Measurements from ENCODE around the gene PRR35.

Gene PRR35

DNA sequence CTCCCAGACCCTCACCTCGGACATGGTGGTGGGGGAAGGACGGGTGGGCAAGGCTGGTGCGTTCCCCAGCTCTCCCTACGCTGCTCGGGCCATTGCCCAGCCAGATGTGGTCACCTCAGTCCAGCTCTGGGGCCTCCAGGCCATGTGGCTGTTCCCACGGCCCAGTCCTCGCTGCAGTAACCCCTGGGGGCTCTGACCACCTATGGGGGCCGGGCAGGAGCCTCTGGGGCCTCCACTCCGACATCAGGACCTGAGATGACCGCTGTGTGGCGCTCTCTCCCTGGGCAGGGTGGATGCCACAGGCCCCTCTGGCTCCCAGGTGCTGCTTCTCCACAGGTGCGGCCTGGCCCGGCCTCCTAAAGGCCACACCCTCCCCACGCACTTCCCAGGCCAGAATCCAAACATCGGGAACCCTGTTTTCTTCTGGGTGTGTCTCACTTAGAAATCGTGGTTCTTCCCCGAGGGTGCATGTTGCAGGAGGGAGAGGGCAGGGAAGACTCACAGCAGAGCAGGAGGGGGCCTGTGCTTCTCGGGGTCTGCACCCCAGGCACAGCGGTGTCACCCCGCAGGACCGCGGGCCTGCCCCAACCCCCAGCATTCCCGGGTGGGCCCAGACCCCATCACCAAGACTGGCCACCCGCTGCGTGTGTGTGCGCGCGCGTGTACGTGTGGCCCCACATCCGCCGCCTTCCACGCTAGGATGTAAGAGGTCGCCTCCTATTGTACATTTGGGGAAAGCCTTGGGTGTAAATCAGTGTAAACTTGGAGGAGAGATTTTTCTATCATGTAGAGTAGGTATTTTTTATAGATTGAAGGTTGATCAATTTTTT is 38.6 kb upstream of the PRR35 start:
- Histone ChIP-seq H3K36me3 (ENCODE audit: insufficient read depth, low read length) (0 out of 2 replicates have a peak, but pooled peaks cover 4% of the 10 kb centered on the region), H3K79me2 (ENCODE audit: control insufficient read depth, insufficient read depth, low read length, unreplicated experiment) (peaks cover 17% of the 10 kb centered on the region), H2AFZ (ENCODE audit: low read length, unreplicated experiment) (no peak overlapping the region), H3K4me3 (ENCODE audit: low read depth, low read length) (no peak overlapping the region), H3K27me3 (ENCODE audit: insufficient read depth, low read length) (no peaks in the 10 kb centered on the region), H3K27ac (ENCODE audit: low read depth, low read length) (no peak overlapping the region), H3K4me1 (ENCODE audit: control insufficient read depth, insufficient read depth, low read length, unreplicated experiment) (peaks cover 23% of the 10 kb centered on the region)

DNA sequence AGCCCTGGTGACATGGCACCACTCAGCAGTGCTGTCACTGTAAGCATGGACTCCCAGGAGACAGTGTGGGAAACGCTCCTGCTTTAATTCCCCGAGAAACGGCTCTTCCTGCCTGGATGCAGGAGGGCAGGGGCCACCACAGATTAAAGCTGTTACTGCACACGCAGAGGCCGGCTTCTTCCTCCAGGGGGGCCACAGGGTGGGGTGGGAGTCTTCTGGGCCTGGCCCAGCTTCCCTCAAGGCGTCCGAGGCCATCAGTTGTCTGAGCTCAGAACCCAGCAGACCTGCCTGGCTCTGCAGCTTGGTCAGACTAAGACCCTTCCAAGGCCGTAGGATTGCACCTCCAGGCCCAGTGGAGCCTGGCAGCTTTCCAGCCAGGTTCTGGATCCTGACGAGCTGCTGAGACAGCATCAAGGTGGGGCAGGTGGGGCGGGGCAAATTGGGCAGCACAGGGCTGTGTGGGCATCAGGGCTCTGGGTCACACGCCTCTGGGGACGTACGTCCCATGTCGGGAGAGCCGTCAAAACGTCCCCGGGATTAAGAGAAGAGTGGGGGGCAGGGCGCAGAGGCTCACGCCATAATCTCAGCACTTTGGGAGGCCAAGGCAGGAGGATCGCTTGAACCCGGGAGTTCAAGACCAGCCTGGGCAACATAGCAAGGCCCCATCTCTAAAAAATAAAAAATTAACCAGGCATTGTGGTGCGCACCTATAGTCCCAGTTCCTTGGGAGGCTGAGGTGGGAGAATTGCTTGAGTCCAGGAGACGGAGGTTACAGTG is 37.7 kb upstream of the PRR35 start:
- H3K36me3 ChIP-seq (ENCODE audit: insufficient read depth, low read length) = 0 out of 2 replicates have a peak, but pooled peaks cover 4% of the 10 kb centered on the region
- H2AFZ ChIP-seq (ENCODE audit: low read length, unreplicated experiment) = no peak overlapping the region
- H3K79me2 ChIP-seq (ENCODE audit: control insufficient read depth, insufficient read depth, low read length, unreplicated experiment) = peaks cover 20% of the 10 kb centered on the region

DNA sequence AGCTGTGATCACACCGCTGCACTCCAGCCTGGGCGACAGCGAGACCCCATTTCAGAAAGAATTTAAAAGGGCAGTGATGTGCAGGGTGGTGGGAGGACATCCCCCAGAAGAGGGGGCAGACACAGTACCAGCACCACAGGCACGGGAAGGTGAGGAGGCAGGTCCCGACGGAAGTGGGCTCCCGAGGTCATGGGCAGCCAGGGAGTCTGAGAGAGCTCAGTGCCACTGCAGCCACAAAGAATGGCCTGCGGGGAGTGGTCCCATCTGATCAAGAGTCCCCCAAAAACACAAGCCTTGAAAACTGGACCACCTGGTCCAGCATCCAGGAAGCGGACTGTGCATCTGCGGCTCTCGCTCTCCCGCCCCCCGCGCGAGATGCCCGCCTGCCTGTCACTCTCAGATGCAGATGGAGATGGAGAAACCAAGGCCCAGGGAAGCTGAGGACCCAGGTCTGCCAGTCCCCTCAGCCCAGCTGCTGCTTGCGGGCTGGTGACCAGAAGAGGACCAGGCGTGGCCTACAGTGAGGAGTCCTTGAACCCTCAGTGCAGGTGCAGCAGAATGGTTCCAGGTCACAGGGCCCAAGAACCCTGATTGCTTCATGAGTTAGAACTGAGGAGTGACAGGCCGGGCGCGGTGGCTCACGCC is 37.0 kb upstream of the PRR35 start:
- H3K79me2 ChIP-seq (ENCODE audit: control insufficient read depth, insufficient read depth, low read length, unreplicated experiment) = peaks cover 21% of the 10 kb centered on the region
- no peak overlapping the region for H2AFZ ChIP-seq (ENCODE audit: low read length, unreplicated experiment)
- peaks cover 23% of the 10 kb centered on the region for H3K4me1 ChIP-seq (ENCODE audit: control insufficient read depth, insufficient read depth, low read length, unreplicated experiment)
- no peak overlapping the region for H3K27ac ChIP-seq (ENCODE audit: low read depth, low read length)
- 0 out of 2 replicates have a peak, but pooled peaks cover 4% of the 10 kb centered on the region for H3K36me3 ChIP-seq (ENCODE audit: insufficient read depth, low read length)
- no peak overlapping the region for H3K4me3 ChIP-seq (ENCODE audit: low read depth, low read length)
- H3K27me3 ChIP-seq (ENCODE audit: insufficient read depth, low read length) = no peaks in the 10 kb centered on the region

More for the DNA sequence above, 37.7 kb upstream of the PRR35 start:
- no peak overlapping the region for H3K4me3 ChIP-seq (ENCODE audit: low read depth, low read length)
- H3K27ac ChIP-seq (ENCODE audit: low read depth, low read length) = no peak overlapping the region
- H3K4me1 ChIP-seq (ENCODE audit: control insufficient read depth, insufficient read depth, low read length, unreplicated experiment) = peaks cover 23% of the 10 kb centered on the region
- H3K27me3 ChIP-seq (ENCODE audit: insufficient read depth, low read length) = no peaks in the 10 kb centered on the region

DNA sequence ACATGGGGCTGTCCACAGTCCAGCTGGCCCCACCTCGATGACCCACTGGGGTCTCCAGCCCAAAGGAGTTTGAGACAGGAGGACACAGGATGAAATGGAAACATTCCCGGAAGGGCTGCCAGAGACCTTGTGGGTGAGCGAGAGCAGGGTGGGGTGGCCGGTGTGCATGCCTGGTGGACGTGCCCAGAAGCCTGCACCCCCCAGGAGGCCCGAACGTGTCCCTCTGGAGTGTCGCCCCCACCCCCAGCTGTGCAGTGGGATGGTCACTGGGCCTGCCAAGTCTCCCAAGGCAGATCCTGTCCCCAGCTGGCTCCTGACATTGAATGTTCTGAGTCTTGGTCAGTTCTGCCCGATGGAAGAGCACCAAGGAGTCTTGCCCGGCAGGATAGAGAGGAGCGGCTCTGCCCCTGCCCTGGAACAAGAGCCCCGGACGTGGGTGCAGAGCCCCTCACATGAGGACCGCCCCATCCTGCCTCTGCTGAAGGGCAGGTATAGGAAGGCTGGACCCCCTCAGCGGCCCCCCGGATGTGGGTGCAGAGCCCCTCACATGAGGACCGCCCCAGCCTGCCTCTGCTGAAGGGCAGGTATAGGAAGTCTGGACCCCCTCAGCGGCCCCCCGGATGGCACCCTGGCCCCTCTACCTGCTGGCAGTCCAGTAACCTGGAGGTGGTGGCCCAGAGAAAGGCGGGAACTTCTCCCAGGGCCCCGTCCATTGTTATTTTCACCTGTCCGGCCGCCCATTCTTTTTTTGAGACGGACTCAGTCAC is 35.7 kb upstream of the PRR35 start:
- Histone ChIP-seq H2AFZ (ENCODE audit: low read length, unreplicated experiment) (no peak overlapping the region), H3K27ac (ENCODE audit: low read depth, low read length) (no peak overlapping the region), H3K36me3 (ENCODE audit: insufficient read depth, low read length) (0 out of 2 replicates have a peak, but pooled peaks cover 2% of the 10 kb centered on the region), H3K4me3 (ENCODE audit: low read depth, low read length) (no peak overlapping the region), H3K79me2 (ENCODE audit: control insufficient read depth, insufficient read depth, low read length, unreplicated experiment) (peaks cover 34% of the 10 kb centered on the region), H3K27me3 (ENCODE audit: insufficient read depth, low read length) (no peaks in the 10 kb centered on the region), H3K4me1 (ENCODE audit: control insufficient read depth, insufficient read depth, low read length, unreplicated experiment) (peaks cover 29% of the 10 kb centered on the region)

DNA sequence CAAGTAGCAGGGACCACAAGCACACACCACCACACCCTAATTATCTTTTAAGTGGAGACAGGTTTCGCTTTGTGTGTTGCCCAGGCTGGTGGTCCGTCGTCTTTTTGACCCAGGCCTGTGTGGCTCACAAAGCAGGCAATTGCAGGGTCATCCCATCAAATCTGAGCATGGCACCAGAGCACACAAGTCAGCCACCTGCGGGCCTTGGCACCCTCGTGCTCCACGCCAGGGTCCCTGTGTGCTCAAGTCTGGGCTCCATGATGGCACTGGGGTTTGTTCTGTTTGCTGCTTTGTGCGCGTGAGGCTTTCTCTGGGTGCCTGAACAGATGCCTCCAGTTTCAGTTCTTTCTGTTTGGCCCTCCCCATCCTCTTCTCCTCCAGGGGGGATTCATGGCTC is 35.1 kb upstream of the PRR35 start:
- no peaks in the 10 kb centered on the region for H3K27me3 ChIP-seq (ENCODE audit: insufficient read depth, low read length)
- H3K79me2 ChIP-seq (ENCODE audit: control insufficient read depth, insufficient read depth, low read length, unreplicated experiment) = peaks cover 40% of the 10 kb centered on the region
- H2AFZ ChIP-seq (ENCODE audit: low read length, unreplicated experiment) = no peak overlapping the region
- H3K36me3 ChIP-seq (ENCODE audit: insufficient read depth, low read length) = no peaks in the 10 kb centered on the region
- H3K4me1 ChIP-seq (ENCODE audit: control insufficient read depth, insufficient read depth, low read length, unreplicated experiment) = peaks cover 35% of the 10 kb centered on the region
- H3K4me3 ChIP-seq (ENCODE audit: low read depth, low read length) = peak overlapping the region; percentile 46
- H3K27ac ChIP-seq (ENCODE audit: low read depth, low read length) = peak overlapping the region; percentile 70

DNA sequence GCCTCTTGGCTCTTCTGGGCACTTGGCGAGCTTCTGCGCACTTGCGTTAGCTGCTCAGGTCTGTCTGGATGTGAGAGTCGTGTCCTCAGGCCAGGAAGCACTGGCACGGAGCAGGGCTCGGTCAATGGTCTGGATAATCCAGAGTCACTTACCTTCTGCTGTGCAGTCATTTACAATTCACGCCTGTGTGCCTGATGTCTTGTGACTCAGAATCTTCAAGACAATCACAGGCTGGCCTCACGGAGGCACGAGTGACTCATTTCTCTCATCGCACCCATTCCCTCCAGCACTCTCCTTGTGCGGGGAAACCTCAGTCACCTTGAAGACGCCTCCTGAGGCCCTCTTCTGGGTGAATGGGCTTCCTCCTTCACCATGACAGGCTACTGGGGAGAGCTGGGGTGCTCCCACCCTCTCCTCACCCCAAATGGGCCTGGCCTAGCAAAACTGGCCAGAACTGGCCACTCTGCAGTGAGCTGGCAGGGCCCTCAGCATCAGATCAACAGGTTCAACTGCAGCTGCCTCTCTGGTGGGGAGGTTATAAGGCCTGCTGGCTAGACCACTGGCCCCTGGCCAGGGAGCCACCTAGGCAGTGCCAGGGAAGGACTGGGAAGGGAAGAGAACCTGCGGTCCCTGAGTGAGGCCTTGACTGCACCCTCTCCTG is 34.5 kb upstream of the PRR35 start:
- Histone ChIP-seq H3K27ac (ENCODE audit: low read depth, low read length) (peak overlapping the region; percentile 70), H3K27me3 (ENCODE audit: insufficient read depth, low read length) (no peaks in the 10 kb centered on the region), H3K4me1 (ENCODE audit: control insufficient read depth, insufficient read depth, low read length, unreplicated experiment) (peaks cover 39% of the 10 kb centered on the region), H3K36me3 (ENCODE audit: insufficient read depth, low read length) (no peaks in the 10 kb centered on the region), H2AFZ (ENCODE audit: low read length, unreplicated experiment) (no peak overlapping the region), H3K4me3 (ENCODE audit: low read depth, low read length) (peak overlapping the region; percentile 83), H3K79me2 (ENCODE audit: control insufficient read depth, insufficient read depth, low read length, unreplicated experiment) (peaks cover 46% of the 10 kb centered on the region)

DNA sequence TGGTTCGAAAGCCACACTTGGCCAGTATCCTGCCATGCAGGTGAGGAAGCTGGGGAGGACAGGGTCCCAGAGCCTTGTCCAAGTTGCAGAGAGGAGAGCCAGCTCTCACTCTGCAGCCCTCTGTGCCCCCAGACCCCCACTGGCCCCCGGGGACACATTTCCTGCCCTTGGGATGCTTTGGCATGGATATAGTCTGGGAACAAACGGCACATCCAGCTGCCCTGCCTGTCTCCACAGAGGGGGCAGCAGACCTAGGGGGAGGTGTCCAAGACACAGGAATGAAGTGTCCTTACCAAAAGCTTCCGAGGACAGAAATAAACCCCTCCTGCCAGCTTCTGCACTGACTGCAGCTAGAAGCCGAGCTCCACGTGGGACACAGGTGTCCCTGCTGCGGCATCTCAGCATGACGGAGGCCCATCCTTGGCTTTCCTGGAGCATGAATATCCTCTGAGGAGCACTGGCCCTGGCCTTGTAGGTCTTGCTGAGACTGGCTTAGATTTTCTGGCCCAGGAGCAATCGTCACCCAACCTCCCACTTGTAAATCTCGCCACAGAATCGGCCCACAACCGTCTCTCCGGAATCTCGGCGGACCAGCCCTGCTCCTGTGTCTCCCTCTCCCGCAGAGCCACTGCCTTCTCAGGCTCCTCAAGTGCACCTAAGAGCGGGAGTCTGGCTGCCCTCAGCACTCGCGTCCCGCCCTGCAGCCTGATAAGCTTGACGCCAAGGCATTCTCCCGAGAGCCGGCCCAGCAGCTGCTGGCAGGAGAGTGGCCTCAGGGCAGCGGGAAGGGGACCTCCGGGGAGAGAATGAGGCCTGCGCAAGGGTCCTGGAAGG is 33.8 kb upstream of the PRR35 start:
- Histone ChIP-seq H3K4me3 (ENCODE audit: low read depth, low read length) (peak overlapping the region; percentile 83), H3K36me3 (ENCODE audit: insufficient read depth, low read length) (no peaks in the 10 kb centered on the region), H3K79me2 (ENCODE audit: control insufficient read depth, insufficient read depth, low read length, unreplicated experiment) (peaks cover 53% of the 10 kb centered on the region), H2AFZ (ENCODE audit: low read length, unreplicated experiment) (no peak overlapping the region), H3K4me1 (ENCODE audit: control insufficient read depth, insufficient read depth, low read length, unreplicated experiment) (peaks cover 39% of the 10 kb centered on the region), H3K27ac (ENCODE audit: low read depth, low read length) (peak overlapping the region; percentile 91), H3K27me3 (ENCODE audit: insufficient read depth, low read length) (no peaks in the 10 kb centered on the region)

DNA sequence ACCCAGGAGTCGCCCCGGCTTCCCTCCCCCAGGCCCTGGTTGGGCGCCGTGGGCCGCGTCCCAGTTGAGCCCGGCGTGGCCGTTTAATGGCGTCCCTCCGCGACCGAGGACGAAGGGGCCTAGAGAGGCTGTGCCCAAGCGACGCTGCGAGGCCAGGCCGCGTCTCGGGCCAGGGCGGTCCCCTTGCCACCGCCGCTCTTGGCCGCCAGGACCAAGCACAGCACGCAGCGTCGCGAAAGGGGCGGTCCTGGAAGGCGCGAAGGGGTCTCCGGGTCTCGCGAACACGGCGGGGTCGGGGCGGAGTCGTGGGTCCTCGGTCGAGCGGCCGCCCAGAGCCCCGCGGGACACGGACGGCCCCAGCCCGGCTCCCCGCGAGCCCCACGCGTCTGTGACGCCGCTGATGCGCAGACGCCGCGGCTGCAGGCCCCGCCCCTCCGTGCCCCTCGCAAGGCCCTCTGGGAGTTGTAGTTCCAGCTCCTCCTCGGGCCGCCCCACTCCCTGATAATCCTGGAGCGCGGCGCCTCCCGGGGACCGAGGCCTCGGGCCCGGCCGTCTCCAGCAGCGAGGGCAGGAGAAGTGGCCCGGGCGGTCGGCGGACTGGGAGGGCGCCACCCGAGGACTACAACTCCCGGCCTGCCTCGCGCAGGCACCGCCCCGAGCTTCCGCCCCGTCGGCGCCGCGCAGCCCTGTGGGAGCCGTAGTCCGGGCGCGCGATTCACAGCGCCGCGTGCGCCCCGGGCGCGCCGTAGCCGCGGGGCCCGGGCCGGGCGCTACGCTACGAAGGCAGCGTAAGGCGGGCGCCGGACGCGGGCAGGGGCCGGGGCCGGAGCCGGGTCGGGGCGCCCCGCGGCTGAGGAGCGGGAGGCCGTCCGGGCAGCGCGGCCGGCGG is 32.9 kb upstream of the PRR35 start, which contains the start of gene CAPN15:
Gene CAPN15, plus strand, starts transcription at position 698 of the 889 bp plus-strand sequence. CDS start 19,127 bp downstream, outside the sequence.
- Histone ChIP-seq H3K4me1 (ENCODE audit: control insufficient read depth, insufficient read depth, low read length, unreplicated experiment) (peaks cover 39% of the 10 kb centered on the region), H3K36me3 (ENCODE audit: insufficient read depth, low read length) (no peaks in the 10 kb centered on the region)

More for the DNA sequence above, 32.9 kb upstream of the PRR35 start, which contains the start of gene CAPN15:
- H2AFZ ChIP-seq (ENCODE audit: low read length, unreplicated experiment) = no peak within 1 kb of the TSS
- no peaks in the 10 kb centered on the region for H3K27me3 ChIP-seq (ENCODE audit: insufficient read depth, low read length)
- H3K79me2 ChIP-seq (ENCODE audit: control insufficient read depth, insufficient read depth, low read length, unreplicated experiment) = peaks cover 61% of the 10 kb centered on the region
- H3K27ac ChIP-seq (ENCODE audit: low read depth, low read length) = peak within 1 kb of the TSS; percentile 91
- peak within 1 kb of the TSS; percentile 98 for H3K4me3 ChIP-seq (ENCODE audit: low read depth, low read length)
